Measurements from ENCODE around the gene FOXR1.

Gene FOXR1

DNA sequence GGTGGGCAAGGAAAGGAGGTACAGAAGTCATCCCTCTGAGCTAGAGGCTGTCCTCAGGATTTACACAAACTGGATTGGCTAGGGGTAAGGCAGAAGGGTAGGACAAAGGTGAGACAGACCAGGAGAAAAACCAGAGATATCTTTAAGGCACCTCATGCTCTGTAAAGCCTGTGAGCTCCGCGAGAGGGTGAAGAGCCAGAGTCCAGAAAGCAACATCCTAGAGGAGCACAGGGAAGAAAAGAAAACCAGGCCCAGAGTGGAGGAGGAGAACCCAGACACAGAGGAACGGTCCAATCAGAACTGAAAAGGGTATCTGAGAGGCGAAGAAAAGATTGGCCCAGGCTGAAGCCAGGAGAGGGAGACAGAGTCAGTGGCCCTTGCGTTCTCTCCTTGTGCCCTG lies 54.0 kb downstream of the FOXR1 start:
- Histone ChIP-seq H3K27me3 (ENCODE audit: insufficient read depth, low read length, poor library complexity) (no peaks in the 10 kb centered on the region), H3K36me3 (ENCODE audit: insufficient read depth, low read length) (peaks cover 44% of the 10 kb centered on the region), H3K4me3 (ENCODE audit: low read depth in 1 of 2, low read length in 2 of 2) (no peak overlapping the region), H3K4me1 (ENCODE audit: insufficient read depth, low read length) (peaks cover 9% of the 10 kb centered on the region), H3K9me3 (ENCODE audit: insufficient read depth, low read length, severe bottlenecking) (no peaks in the 10 kb centered on the region), H3K79me2 (ENCODE audit: insufficient read depth, low read length) (peaks cover 13% of the 10 kb centered on the region), H4K20me1 (ENCODE audit: insufficient read depth, low read length) (no peaks in the 10 kb centered on the region), H2AFZ (ENCODE audit: low read depth, low read length) (no peak overlapping the region), H3K4me2 (ENCODE audit: insufficient read depth, low read length) (no peak overlapping the region), H3K9ac (ENCODE audit: low read depth, low read length) (no peak overlapping the region), H3K27ac (ENCODE audit: low read length) (no peak overlapping the region)
- no peak for TF ChIP-seq EZH2 (IDR thresholded peaks at IDR 0.05; ENCODE audit: borderline replicate concordance, low read depth, low read length, severe bottlenecking)
- TF ChIP-seq, protein P1, sequence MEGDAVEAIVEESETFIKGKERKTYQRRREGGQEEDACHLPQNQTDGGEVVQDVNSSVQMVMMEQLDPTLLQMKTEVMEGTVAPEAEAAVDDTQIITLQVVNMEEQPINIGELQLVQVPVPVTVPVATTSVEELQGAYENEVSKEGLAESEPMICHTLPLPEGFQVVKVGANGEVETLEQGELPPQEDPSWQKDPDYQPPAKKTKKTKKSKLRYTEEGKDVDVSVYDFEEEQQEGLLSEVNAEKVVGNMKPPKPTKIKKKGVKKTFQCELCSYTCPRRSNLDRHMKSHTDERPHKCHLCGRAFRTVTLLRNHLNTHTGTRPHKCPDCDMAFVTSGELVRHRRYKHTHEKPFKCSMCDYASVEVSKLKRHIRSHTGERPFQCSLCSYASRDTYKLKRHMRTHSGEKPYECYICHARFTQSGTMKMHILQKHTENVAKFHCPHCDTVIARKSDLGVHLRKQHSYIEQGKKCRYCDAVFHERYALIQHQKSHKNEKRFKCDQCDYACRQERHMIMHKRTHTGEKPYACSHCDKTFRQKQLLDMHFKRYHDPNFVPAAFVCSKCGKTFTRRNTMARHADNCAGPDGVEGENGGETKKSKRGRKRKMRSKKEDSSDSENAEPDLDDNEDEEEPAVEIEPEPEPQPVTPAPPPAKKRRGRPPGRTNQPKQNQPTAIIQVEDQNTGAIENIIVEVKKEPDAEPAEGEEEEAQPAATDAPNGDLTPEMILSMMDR (IDR thresholded peaks at IDR 0.05; ENCODE audit: borderline replicate concordance, extremely low read depth, low read length, poor library complexity, severe bottlenecking) = no peak
- DNase-seq (no peak), ATAC-seq (ENCODE audit: insufficient read depth, low read depth) (no peak)

DNA sequence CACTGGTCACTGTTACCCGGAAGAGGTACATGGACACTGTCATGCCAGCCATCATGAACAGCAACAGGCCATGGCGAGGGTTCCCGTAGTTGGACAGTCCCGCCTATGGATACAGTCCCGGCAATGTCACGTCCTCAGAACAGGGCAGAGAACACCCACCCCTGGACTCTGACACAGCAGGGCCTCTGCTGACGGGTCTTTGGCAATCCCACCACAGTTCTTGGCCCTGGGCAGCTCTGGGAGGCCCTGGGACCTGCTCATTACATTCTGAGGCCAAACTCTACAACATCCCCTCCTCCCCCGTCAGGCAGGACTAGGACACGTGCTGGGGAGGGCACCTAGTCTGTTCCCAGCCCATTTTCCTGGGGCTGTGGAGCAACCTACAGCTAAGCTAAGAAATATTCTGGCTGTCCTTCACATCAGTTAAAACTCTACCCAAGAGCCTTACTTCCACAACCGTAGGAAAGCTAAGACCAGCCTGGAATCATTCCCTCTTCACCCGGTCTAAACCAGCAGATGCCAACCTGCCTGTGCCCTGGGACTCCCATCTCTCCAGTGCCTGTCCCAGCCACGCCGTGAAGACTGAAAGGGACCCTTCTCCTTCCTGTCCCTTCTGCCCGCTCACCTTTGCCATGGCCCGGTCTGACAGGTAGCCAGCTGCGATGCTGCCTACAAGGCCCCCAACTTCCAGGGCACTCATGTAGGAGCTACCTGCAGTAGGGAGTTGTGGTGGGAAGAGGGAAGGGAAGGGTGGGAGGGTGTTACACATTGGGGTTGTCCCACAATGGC lies 54.6 kb downstream of the FOXR1 start:
- no peak for TF ChIP-seq EZH2 (IDR thresholded peaks at IDR 0.05; ENCODE audit: borderline replicate concordance, low read depth, low read length, severe bottlenecking)
- TF ChIP-seq, protein P1 (IDR thresholded peaks at IDR 0.05; ENCODE audit: borderline replicate concordance, extremely low read depth, low read length, poor library complexity, severe bottlenecking) = no peak
- H3K36me3 ChIP-seq (ENCODE audit: insufficient read depth, low read length) = peaks cover 42% of the 10 kb centered on the region
- peaks cover 7% of the 10 kb centered on the region for H3K79me2 ChIP-seq (ENCODE audit: insufficient read depth, low read length)
- no peak overlapping the region for H3K4me3 ChIP-seq (ENCODE audit: low read depth in 1 of 2, low read length in 2 of 2)
- DNase-seq (no peak), ATAC-seq (ENCODE audit: insufficient read depth, low read depth) (no peak)
- no peak overlapping the region for H3K27ac ChIP-seq (ENCODE audit: low read length)
- no peaks in the 10 kb centered on the region for H3K27me3 ChIP-seq (ENCODE audit: insufficient read depth, low read length, poor library complexity)
- H3K4me1 ChIP-seq (ENCODE audit: insufficient read depth, low read length) = peaks cover 13% of the 10 kb centered on the region
- H4K20me1 ChIP-seq (ENCODE audit: insufficient read depth, low read length) = no peaks in the 10 kb centered on the region
- H3K9ac ChIP-seq (ENCODE audit: low read depth, low read length) = no peak overlapping the region
- no peak overlapping the region for H2AFZ ChIP-seq (ENCODE audit: low read depth, low read length)
- H3K4me2 ChIP-seq (ENCODE audit: insufficient read depth, low read length) = no peak overlapping the region
- H3K9me3 ChIP-seq (ENCODE audit: insufficient read depth, low read length, severe bottlenecking) = no peaks in the 10 kb centered on the region

DNA sequence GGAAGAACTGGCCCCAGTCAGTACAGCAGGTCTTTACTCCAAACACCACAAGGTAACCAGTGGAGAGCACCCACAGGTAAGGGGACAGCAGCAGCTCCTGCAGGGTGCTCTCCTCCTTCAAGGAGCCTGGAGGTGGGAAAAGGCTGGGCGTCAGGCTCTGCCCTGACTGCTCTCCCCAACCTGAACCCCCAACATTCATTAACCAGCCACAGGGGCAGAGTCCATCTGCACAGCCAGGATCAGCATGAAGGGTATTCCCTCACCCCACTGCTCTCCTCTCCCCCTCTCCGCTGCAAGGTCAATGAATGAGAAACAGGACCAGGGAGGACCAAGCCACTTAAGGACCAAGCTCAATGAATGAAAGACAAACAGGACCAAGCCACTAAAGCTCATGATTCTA lies 55.4 kb downstream of the FOXR1 start:
- Histone ChIP-seq H3K79me2 (ENCODE audit: insufficient read depth, low read length) (no peaks in the 10 kb centered on the region; the same call in 1 of the 2 replicates), H3K27ac (ENCODE audit: low read length) (no peak overlapping the region), H3K4me2 (ENCODE audit: insufficient read depth, low read length) (no peak overlapping the region), H3K9me3 (ENCODE audit: insufficient read depth, low read length, severe bottlenecking) (no peaks in the 10 kb centered on the region), H3K36me3 (ENCODE audit: insufficient read depth, low read length) (peaks cover 34% of the 10 kb centered on the region), H3K27me3 (ENCODE audit: insufficient read depth, low read length, poor library complexity) (no peaks in the 10 kb centered on the region), H2AFZ (ENCODE audit: low read depth, low read length) (no peak overlapping the region), H3K4me3 (ENCODE audit: low read depth in 1 of 2, low read length in 2 of 2) (no peak overlapping the region), H4K20me1 (ENCODE audit: insufficient read depth, low read length) (no peaks in the 10 kb centered on the region), H3K9ac (ENCODE audit: low read depth, low read length) (no peak overlapping the region), H3K4me1 (ENCODE audit: insufficient read depth, low read length) (peaks cover 16% of the 10 kb centered on the region)
- TF ChIP-seq EZH2 (IDR thresholded peaks at IDR 0.05; ENCODE audit: borderline replicate concordance, low read depth, low read length, severe bottlenecking) = no peak
- TF ChIP-seq, protein P1 (IDR thresholded peaks at IDR 0.05; ENCODE audit: borderline replicate concordance, extremely low read depth, low read length, poor library complexity, severe bottlenecking) = no peak
- ATAC-seq (ENCODE audit: insufficient read depth, low read depth) (no peak), DNase-seq (no peak)
